Smooth muscle cell (in vitro differentiated cells): ENCODE data around the gene APOL6. TPM values are rescaled to one million over a fixed set of nuclear protein-coding genes. Genes with fewer than 3 reads are reported as not detected.

Experiments used
- DNase-seq: peaks from one replicate; lab custom pipeline; 2025; ENCODE audit not compliant: unreplicated experiment; lab: John Stamatoyannopoulos, UW
- H2AFZ ChIP-seq: fragments of 200-600 bp; sonication (generic); 2 replicates; pipeline ENCODE4 v1.6.0; 2016; ENCODE audit warnings: antibody characterized with exemption, low read depth, mild to moderate bottlenecking
- H3F3A ChIP-seq: fragments of 200-600 bp; sonication (generic); 2 replicates; pipeline ENCODE4 v1.6.0; 2017; ENCODE audit warnings: antibody characterized with exemption, low read depth
- H3K27ac ChIP-seq: fragments of 200-600 bp; sonication (generic); 2 replicates; pipeline ENCODE4 v1.5.1; 2016; ENCODE audit warnings: low read depth, mild to moderate bottlenecking
- H3K27me3 ChIP-seq: fragments of 200-600 bp; sonication (generic); 2 replicates; pipeline ENCODE4 v1.6.1; 2016; ENCODE audit warnings: low read depth, mild to moderate bottlenecking
- H3K36me3 ChIP-seq: fragments of 200-600 bp; sonication (generic); 2 replicates; pipeline ENCODE4 v1.5.1; 2016; ENCODE audit warnings: low read depth
- H3K4me1 ChIP-seq: fragments of 200-600 bp; sonication (generic); 2 replicates; pipeline ENCODE4 v1.5.1; 2016; ENCODE audit warnings: low read depth
- H3K4me2 ChIP-seq: fragments of 200-600 bp; sonication (generic); 2 replicates; pipeline ENCODE4 v1.6.0; 2016; ENCODE audit warnings: mild to moderate bottlenecking
- H3K4me3 ChIP-seq: fragments of 200-600 bp; sonication (generic); 2 replicates; pipeline ENCODE4 v1.5.1; 2016; ENCODE audit warnings: mild to moderate bottlenecking
- H3K79me2 ChIP-seq: fragments of 200-600 bp; sonication (generic); 2 replicates; pipeline ENCODE4 v1.6.0; 2016; ENCODE audit warnings: low read depth, mild to moderate bottlenecking
- H3K9ac ChIP-seq: fragments of 200-600 bp; sonication (generic); 2 replicates; pipeline ENCODE4 v1.6.0; 2016; ENCODE audit warnings: low read depth
- H3K9me3 ChIP-seq: fragments of 200-600 bp; sonication (generic); replicated peaks from 2 replicates; pipeline ENCODE4 v1.5.1; 2016; ENCODE audit warnings: low read depth
- H4K20me1 ChIP-seq: fragments of 200-600 bp; sonication (generic); 2 replicates; pipeline ENCODE4 v1.6.0; 2016; ENCODE audit warnings: low read depth
- CTCF ChIP-seq: fragments of 200-600 bp; sonication (generic); IDR thresholded peaks from 2 replicates; pipeline ENCODE4 v1.5.1; 2017; ENCODE audit warnings: borderline replicate concordance, mild to moderate bottlenecking, antibody characterized with exemption; ENCODE audit not compliant: insufficient read depth, poor library complexity, severe bottlenecking
- WGBS: methylation state at CpG from one replicate; pipeline ENCODE4 v1.1.7; 2016; ENCODE audit warnings: low lambda C conversion rate; 5-methylcytosine and 5-hydroxymethylcytosine counted together
- polyA plus RNA-seq: library from polyadenylated mRNA; unstranded; fragments of >200 nt; fragmentation: Nextera tagmentation; extraction: Ambion mirVana; gene quantifications from 2 replicates; pipeline ENCODE4 v1.2.1, GENCODE V29; 2016
- total RNA-seq: library from RNA; depleted of rRNA; stranded (reverse); fragments of >200 nt; gene quantifications from 2 replicates; pipeline ENCODE4 v1.2.3, GENCODE V29; 2014

Gene APOL6
- total and polyA plus RNA-seq, 2 experiments from 2014 or later = 0.23 to 0.76 TPM

GRCh38 chr22:35711336-35711735, 63.1 kb downstream of the APOL6 start:
- TF ChIP-seq CTCF = no peak
- H3K4me2 ChIP-seq = no peak overlapping the region

GRCh38 chr22:35712672-35713071, 64.4 kb downstream of the APOL6 start:
- H3K9ac ChIP-seq = no peak overlapping the region

More at GRCh38 chr22:35711336-35711735, 63.1 kb downstream of the APOL6 start:
- H3K27me3 ChIP-seq = no peaks in the 10 kb centered on the region
- no peaks in the 10 kb centered on the region for H3K36me3 ChIP-seq
- H3K27ac ChIP-seq = no peak overlapping the region
- no peaks in the 10 kb centered on the region for H3K79me2 ChIP-seq
- WGBS = 86% methylated on average over 4 of the region's 4 CpGs
- no peak for DNase-seq
- no peaks in the 10 kb centered on the region for H3K9me3 ChIP-seq
- H3K4me1 ChIP-seq = no peaks in the 10 kb centered on the region
- H2AFZ ChIP-seq = no peak overlapping the region
- H3F3A ChIP-seq = no peaks in the 10 kb centered on the region
- no peaks in the 10 kb centered on the region for H4K20me1 ChIP-seq
- no peak overlapping the region for H3K9ac ChIP-seq
- H3K4me3 ChIP-seq = no peak overlapping the region

GRCh38 chr22:35717572-35717971, 69.3 kb downstream of the APOL6 start, which contains the start of gene APOL5:
APOL5 (plus strand) TSS chr22:35717872; CDS start chr22:35717872, 0 bp downstream.
- Histone ChIP-seq H3K9me3 (no peaks in the 10 kb centered on the region), H3K9ac (no peak within 1 kb of the TSS)
- WGBS = 88% methylated on average over 3 of the region's 3 CpGs

More at GRCh38 chr22:35712672-35713071, 64.4 kb downstream of the APOL6 start:
- 92% methylated on average over 2 of the region's 2 CpGs for WGBS
- H3K27me3 ChIP-seq = no peaks in the 10 kb centered on the region
- H3K4me2 ChIP-seq = no peak overlapping the region
- no peaks in the 10 kb centered on the region for H3K9me3 ChIP-seq
- H3K4me3 ChIP-seq = no peak overlapping the region
- H3K4me1 ChIP-seq = no peaks in the 10 kb centered on the region
- H2AFZ ChIP-seq = no peak overlapping the region
- no peaks in the 10 kb centered on the region for H3K79me2 ChIP-seq
- no peak overlapping the region for H3K27ac ChIP-seq
- no peaks in the 10 kb centered on the region for H3K36me3 ChIP-seq
- H4K20me1 ChIP-seq = no peaks in the 10 kb centered on the region
- no peak for DNase-seq
- TF ChIP-seq CTCF = no peak
- no peaks in the 10 kb centered on the region for H3F3A ChIP-seq

More at GRCh38 chr22:35717572-35717971, 69.3 kb downstream of the APOL6 start, which contains the start of gene APOL5:
- Histone ChIP-seq H3K4me1 (no peaks in the 10 kb centered on the region), H4K20me1 (no peaks in the 10 kb centered on the region), H3K79me2 (no peaks in the 10 kb centered on the region), H3K4me3 (no peak within 1 kb of the TSS), H3K36me3 (no peaks in the 10 kb centered on the region), H2AFZ (no peak within 1 kb of the TSS), H3F3A (no peaks in the 10 kb centered on the region), H3K27ac (no peak within 1 kb of the TSS), H3K4me2 (no peak within 1 kb of the TSS), H3K27me3 (no peaks in the 10 kb centered on the region)
- no peak for TF ChIP-seq CTCF
- no peak for DNase-seq

Other genes starting within 250 kb of the APOL6 start
- gene MCM5, start 248.3 kb upstream of the APOL6 start, total RNA-seq = 7.4 and 28.7 TPM in 2 replicates
- gene MCM5, start 248.3 kb upstream of the APOL6 start, polyA plus RNA-seq = 23.1 and 31.9 TPM in 2 replicates
- gene RASD2, start 107.6 kb upstream of the APOL6 start, total RNA-seq = 0.27 TPM in 1 of 2 replicates, not detected in the other
- 0.86 TPM in 1 of 2 replicates, not detected in the other for gene RASD2, start 107.6 kb upstream of the APOL6 start, polyA plus RNA-seq
- gene MB, start 31.1 kb upstream of the APOL6 start, total RNA-seq = not detected in 2 replicates
- 0.14 and 0.53 TPM in 2 replicates for gene MB, start 31.1 kb upstream of the APOL6 start, polyA plus RNA-seq
- gene APOL5, start 69.4 kb downstream of the APOL6 start, total RNA-seq = not detected in 2 replicates
- not detected in 2 replicates for gene APOL5, start 69.4 kb downstream of the APOL6 start, polyA plus RNA-seq